SIG-M5 treated with dmso at 0.1 percent for 504 hours (cell line): ENCODE results near the gene KCNJ15.

Experiments used
- DNase-seq: peaks from one replicate; lab custom pipeline; 2025; ENCODE audit not compliant: unreplicated experiment; lab: John Stamatoyannopoulos, UW

Gene KCNJ15

DNA sequence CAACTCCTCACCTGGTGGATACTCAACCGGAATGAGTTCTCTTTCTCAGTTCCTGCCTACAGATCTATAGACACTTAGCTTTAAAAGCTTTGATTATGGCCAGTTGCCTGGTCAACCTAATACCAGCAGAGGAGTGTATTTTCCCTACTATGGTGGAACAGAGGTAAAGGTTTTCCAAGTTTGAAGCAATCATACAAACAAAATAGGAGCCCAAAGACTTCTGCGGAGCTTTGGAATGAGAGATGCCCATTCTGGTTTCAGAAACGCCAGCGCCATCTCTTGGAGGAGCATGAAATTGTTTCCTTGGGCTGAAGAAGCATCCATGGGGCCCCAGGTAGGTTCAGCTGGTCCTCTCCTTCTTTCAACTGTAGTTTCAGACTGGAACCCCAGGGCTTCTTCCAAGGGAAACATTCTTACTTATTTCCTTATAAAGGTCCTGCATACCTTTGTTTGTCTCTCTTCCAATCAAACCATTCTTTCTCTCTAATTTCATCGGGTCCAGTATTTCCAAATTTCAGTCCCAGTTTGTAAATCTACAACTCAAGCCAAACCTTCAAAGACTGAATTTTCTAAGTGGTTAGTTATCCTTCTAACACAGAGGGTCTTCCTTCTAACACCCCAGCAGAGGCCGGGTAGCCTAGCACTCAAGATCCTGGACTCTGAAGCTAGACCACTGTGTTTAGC lies 95.9 kb downstream of the KCNJ15 start:
- DNase-seq: peak; percentile 59

- no peak for DNase-seq
Measured at GRCh38 chr21:38354231-38354630, 97.4 kb downstream of the KCNJ15 start.

DNA sequence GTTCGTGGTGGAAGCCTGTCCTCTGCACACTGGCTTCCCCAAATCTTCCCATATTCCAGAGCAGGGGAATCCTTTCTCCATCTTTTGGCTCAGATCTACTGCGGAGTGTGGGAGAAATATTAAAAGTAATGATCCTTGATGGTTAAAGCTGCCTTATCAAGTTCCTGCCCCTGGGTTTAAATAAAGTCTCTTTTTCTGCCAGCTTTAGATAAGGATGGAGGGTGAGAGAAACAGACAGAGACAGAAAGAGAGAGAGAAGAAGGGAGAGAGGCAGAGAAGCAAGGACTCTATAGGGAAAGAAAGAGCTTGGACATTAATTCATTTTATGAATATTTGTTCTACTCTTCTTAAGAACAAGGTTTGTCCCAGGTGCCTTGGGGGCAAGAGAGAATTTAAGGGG lies 98.0 kb downstream of the KCNJ15 start:
- DNase-seq: no peak

DNA sequence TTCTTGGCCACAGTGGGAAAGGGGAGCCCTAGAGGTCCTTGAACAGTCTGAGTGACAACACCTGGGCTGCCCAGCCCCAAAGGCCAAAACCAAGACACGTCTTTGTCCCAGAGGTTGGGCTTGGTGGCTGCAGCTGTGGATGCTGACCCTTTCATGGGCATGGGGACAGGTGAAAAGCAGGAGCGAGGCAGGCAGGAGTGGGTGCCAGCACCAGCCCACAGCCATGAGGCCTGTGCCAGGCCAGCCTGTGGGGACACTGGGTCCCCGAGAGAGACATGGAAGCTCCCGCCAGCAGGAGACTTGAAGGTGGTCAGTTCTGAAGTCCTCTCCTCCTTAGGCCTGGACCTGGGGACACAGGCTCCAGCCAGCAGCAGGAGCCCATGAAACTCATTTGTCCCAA lies 98.6 kb downstream of the KCNJ15 start:
- no peak for DNase-seq

GRCh38 chr21:38355992-38356781 lies 99.4 kb downstream of the KCNJ15 start:
- DNase-seq: peak; percentile 49
